HG03439 (cell line): ENCODE measurements around the gene CDS2.
"Not testable (repeated sequence)": the region's sequence is repeated elsewhere in the genome, so short reads cannot be mapped to it uniquely, and the experiment has no call there.

Experiments
- ATAC-seq: cut with Tn5 transposase; IDR thresholded peaks from one replicate; pipeline ENCODE4 v1.9.1; 2021; ENCODE audit warnings: mild to moderate bottlenecking, moderate library complexity; ENCODE audit not compliant: unreplicated experiment

The CDS2 gene

GRCh38 chr20:5126512-5127203 lies at the start of gene CDS2:
TSS of gene CDS2 (plus strand) at chr20:5127008. CDS start at chr20:5127093, 85 bp downstream.
- peak; percentile 87 for ATAC-seq

GRCh38 chr20:5077761-5078387 lies 48.9 kb upstream of the CDS2 start:
- ATAC-seq = no peak

GRCh38 chr20:5078399-5078958 lies 48.3 kb upstream of the CDS2 start:
- ATAC-seq = peak; percentile 94

- ATAC-seq = no peak
Observed at GRCh38 chr20:5080384-5080877, 46.4 kb upstream of the CDS2 start.

GRCh38 chr20:5085380-5085779 lies 41.4 kb upstream of the CDS2 start:
- no peak for ATAC-seq

- ATAC-seq = no peak
Observed at GRCh38 chr20:5088688-5089087, 38.1 kb upstream of the CDS2 start.

- ATAC-seq = no peak
Observed at GRCh38 chr20:5090191-5090590, 36.6 kb upstream of the CDS2 start.

GRCh38 chr20:5091902-5092301 lies 34.9 kb upstream of the CDS2 start:
- no peak for ATAC-seq

- no peak for ATAC-seq
Observed at GRCh38 chr20:5092765-5093339, 34.0 kb upstream of the CDS2 start.

GRCh38 chr20:5095454-5095853 lies 31.4 kb upstream of the CDS2 start:
- no peak for ATAC-seq

- ATAC-seq = no peak
Observed at GRCh38 chr20:5095931-5096330, 30.9 kb upstream of the CDS2 start.

GRCh38 chr20:5096463-5096862 lies 30.3 kb upstream of the CDS2 start:
- no peak for ATAC-seq

- not testable (repeated sequence) for ATAC-seq
Observed at GRCh38 chr20:5099009-5099408, 27.8 kb upstream of the CDS2 start.

- not testable (repeated sequence) for ATAC-seq
Observed at GRCh38 chr20:5099909-5100308, 26.9 kb upstream of the CDS2 start.

- no peak for ATAC-seq
Observed at GRCh38 chr20:5100684-5101347, 26.0 kb upstream of the CDS2 start.

- no peak for ATAC-seq
Observed at GRCh38 chr20:5104479-5104878, 22.3 kb upstream of the CDS2 start.

GRCh38 chr20:5109276-5109675 lies 17.5 kb upstream of the CDS2 start:
- no peak for ATAC-seq

- no peak for ATAC-seq
Observed at GRCh38 chr20:5113615-5113986, 13.2 kb upstream of the CDS2 start.

GRCh38 chr20:5114403-5114802 lies 12.4 kb upstream of the CDS2 start:
- no peak for ATAC-seq

GRCh38 chr20:5116875-5117274 lies 9.9 kb upstream of the CDS2 start:
- ATAC-seq = no peak
